IMR-90 (cell line): ENCODE measurements around the gene ATP1A4. TPM values are rescaled to one million over a fixed set of nuclear protein-coding genes. Genes with fewer than 3 reads are reported as not detected.
A peak's percentile ranks its signal among the peaks of the same experiment; 100 is the strongest.

ENCODE experiments used
- ATAC-seq: fragments of 200-7000 bp; cut with Tn5 transposase; 2 replicates; pipeline ENCODE4 v1.9.1; 2020; ENCODE audit warnings: low read depth, mild to moderate bottlenecking, moderate library complexity
- BruUV-seq: library from RNA; stranded (reverse); fragments of 400-500 nt; replicated peaks from 2 replicates; lab custom pipeline; 2021; lab: Mats Ljungman, UMichigan
- CTCF ChIA-PET: fragments of 300-600 bp; formaldehyde crosslinking; extraction: SDS; loops from one replicate; lab custom pipeline; 2021; ENCODE audit warnings: antibody characterized with exemption; lab: Yijun Ruan, JAX
- POLR2A ChIA-PET: fragments of 300-600 bp; sonication (Branson Sonifier 250); formaldehyde crosslinking; loops from one replicate; lab custom pipeline; 2022; ENCODE audit warnings: antibody characterized with exemption; ENCODE audit not compliant: unreplicated experiment; lab: Charles Lee
- DNase-seq: peaks from one replicate; pipeline ENCODE4 v3.0.0; 2013
- H2AFZ ChIP-seq: replicated peaks from 2 replicates; pipeline ENCODE3; 2013; ENCODE audit warnings: low read length, mild to moderate bottlenecking; ENCODE audit not compliant: poor library complexity
- H2AK5ac ChIP-seq: 2 replicates; pipeline ENCODE4 v1.6.1; 2013; ENCODE audit warnings: low read depth, low read length, inconsistent platforms
- H2AK9ac ChIP-seq: replicated peaks from 2 replicates; pipeline ENCODE3; 2013; ENCODE audit warnings: mild to moderate bottlenecking, low read depth, low read length, moderate library complexity; ENCODE audit not compliant: poor library complexity
- H2BK120ac ChIP-seq: 2 replicates; pipeline ENCODE4 v1.6.1; 2013; ENCODE audit warnings: low read depth, low read length, inconsistent platforms
- H2BK15ac ChIP-seq: 3 replicates; pipeline ENCODE4 v1.6.1; 2013; ENCODE audit warnings: low read depth, low read length, inconsistent platforms
- H2BK20ac ChIP-seq: 2 replicates; pipeline ENCODE4 v1.6.1; 2013; ENCODE audit warnings: low read depth, mild to moderate bottlenecking, inconsistent platforms, low read length, moderate library complexity
- H2BK5ac ChIP-seq: 2 replicates; pipeline ENCODE4 v1.6.1; 2013; ENCODE audit warnings: mild to moderate bottlenecking, low read depth, low read length, inconsistent platforms; ENCODE audit not compliant: poor library complexity, severe bottlenecking
- H3K14ac ChIP-seq: replicated peaks from 2 replicates; pipeline ENCODE4 v1.6.1; 2013; ENCODE audit warnings: low read depth, low read length, inconsistent platforms
- H3K18ac ChIP-seq: 2 replicates; pipeline ENCODE4 v1.6.1; 2013; ENCODE audit warnings: low read depth, low read length, control low read depth
- H3K23ac ChIP-seq: 2 replicates; pipeline ENCODE4 v1.6.1; 2013; ENCODE audit warnings: low read depth, low read length, inconsistent platforms
- H3K27ac ChIP-seq: 2 replicates; pipeline ENCODE4 v1.5.1; 2013; ENCODE audit warnings: mild to moderate bottlenecking, control low read depth, low read length; ENCODE audit not compliant: insufficient read depth
- H3K27me3 ChIP-seq: 2 replicates; pipeline ENCODE4 v1.6.1; 2013; ENCODE audit warnings: low read length; ENCODE audit not compliant: control insufficient read depth, insufficient read depth
- H3K36me3 ChIP-seq: 2 replicates; pipeline ENCODE4 v1.6.1; 2013; ENCODE audit warnings: low read length, mixed read lengths; ENCODE audit not compliant: control insufficient read depth, insufficient read depth
- H3K4ac ChIP-seq: 2 replicates; pipeline ENCODE4 v1.6.1; 2013; ENCODE audit warnings: low read depth, low read length, inconsistent platforms
- H3K4me1 ChIP-seq: 2 replicates; pipeline ENCODE4 v1.6.1; 2013; ENCODE audit warnings: low read length, mixed read lengths; ENCODE audit not compliant: control insufficient read depth, insufficient read depth
- H3K4me2 ChIP-seq: 2 replicates; pipeline ENCODE4 v1.6.1; 2013; ENCODE audit warnings: low read depth, mild to moderate bottlenecking, control low read depth, low read length, moderate library complexity
- H3K4me3 ChIP-seq: 2 replicates; pipeline ENCODE4 v1.5.1; 2013; ENCODE audit warnings: low read depth, mild to moderate bottlenecking, control low read depth, low read length, moderate library complexity; ENCODE audit not compliant: insufficient read depth
- H3K56ac ChIP-seq: 2 replicates; pipeline ENCODE4 v1.6.1; 2013; ENCODE audit warnings: low read length, inconsistent platforms; ENCODE audit not compliant: insufficient read depth; ENCODE audit errors: extremely low read depth
- H3K79me1 ChIP-seq, 2 experiments: 2 replicates each; pipeline ENCODE4 v1.6.1; 2013; ENCODE audit warnings: low read length in 2 of 2, inconsistent platforms in 1 of 2, low read depth in 1 of 2
- H3K9ac ChIP-seq: 2 replicates; pipeline ENCODE4 v1.6.1; 2013; ENCODE audit warnings: low read depth, low read length, control low read depth
- H3K9me1 ChIP-seq: 2 replicates; pipeline ENCODE4 v1.6.1; 2013; ENCODE audit warnings: low read length, inconsistent platforms; ENCODE audit not compliant: insufficient read depth
- H3K9me3 ChIP-seq: 2 replicates; pipeline ENCODE4 v1.6.1; 2013; ENCODE audit warnings: low read length; ENCODE audit not compliant: control insufficient read depth, insufficient read depth
- H4K20me1 ChIP-seq: 2 replicates; pipeline ENCODE4 v1.6.1; 2013; ENCODE audit warnings: low read length, inconsistent platforms; ENCODE audit not compliant: insufficient read depth
- H4K5ac ChIP-seq: 2 replicates; pipeline ENCODE4 v1.6.1; 2013; ENCODE audit warnings: mild to moderate bottlenecking, low read depth, low read length, control low read depth
- H4K8ac ChIP-seq, 2 experiments: 2 replicates each; pipeline ENCODE4 v1.6.1; 2013; ENCODE audit warnings: low read depth in 2 of 2, low read length in 2 of 2, control low read depth in 1 of 2, inconsistent platforms in 1 of 2
- H4K91ac ChIP-seq: 2 replicates; pipeline ENCODE4 v1.6.1; 2013; ENCODE audit warnings: low read depth, low read length, inconsistent platforms; ENCODE audit not compliant: insufficient read depth
- CEBPB ChIP-seq: IDR thresholded peaks from 2 replicates; pipeline ENCODE4 v1.6.1; 2012; ENCODE audit warnings: low read depth, low read length, improper control_type of control experiment
- CHD1 ChIP-seq: IDR thresholded peaks from 2 replicates; pipeline ENCODE4 v1.6.1; 2012; ENCODE audit warnings: low read depth, low read length, improper control_type of control experiment
- FOS ChIP-seq: fragments of 150-350 bp; IDR thresholded peaks from 2 replicates; pipeline ENCODE4 v1.6.1; 2016; ENCODE audit warnings: low read depth, low read length
- MAZ ChIP-seq: IDR thresholded peaks from 2 replicates; pipeline ENCODE4 v1.6.1; 2012; ENCODE audit warnings: low read depth, mild to moderate bottlenecking, low read length, improper control_type of control experiment, moderate library complexity, borderline replicate concordance
- MXI1 ChIP-seq: IDR thresholded peaks from 2 replicates; pipeline ENCODE4 v1.6.1; 2012; ENCODE audit warnings: low read depth, mild to moderate bottlenecking, low read length, moderate library complexity, borderline replicate concordance
- NFE2L2 ChIP-seq: fragments of 150-350 bp; IDR thresholded peaks from 2 replicates; pipeline ENCODE4 v1.6.1; 2016; ENCODE audit warnings: low read depth, mild to moderate bottlenecking, low read length
- RAD21 ChIP-seq: IDR thresholded peaks from 2 replicates; pipeline ENCODE4 v1.6.1; 2012; ENCODE audit warnings: low read length, improper control_type of control experiment
- RFX5 ChIP-seq: IDR thresholded peaks from 2 replicates; pipeline ENCODE4 v1.8.0; 2012; ENCODE audit warnings: low read depth, mild to moderate bottlenecking, low read length, moderate library complexity
- SMC3 ChIP-seq: fragments of 150-350 bp; IDR thresholded peaks from 2 replicates; pipeline ENCODE4 v1.6.1; 2016; ENCODE audit warnings: low read depth, mild to moderate bottlenecking, antibody characterized with exemption, low read length, moderate library complexity
- dilution Hi-C: fragments of 300-500 bp; cut with HindIII; formaldehyde crosslinking; loops from one replicate; pipeline ENCODE4 v1.14.3; 2018; ENCODE audit warnings: low sequenced_read_pairs; ENCODE audit not compliant: unreplicated experiment
- in situ Hi-C: fragments of 300-500 bp; cut with MboI; formaldehyde crosslinking; loops from 3 replicates; pipeline ENCODE4 v1.14.3; 2019; ENCODE audit warnings: low sequenced_read_pairs, inconsistent platforms, mixed read lengths
- intact Hi-C: fragments of 100-400 bp; cut with micrococcal nuclease; formaldehyde crosslinking; loops from 2 replicates; pipeline ENCODE4 v1.10.0; 2022
- polyA plus RNA-seq, 3 experiments: library from polyadenylated mRNA; depleted of rRNA; stranded (reverse); fragments of >200 nt; gene quantifications; 2 replicates each; pipeline ENCODE4 v1.2.3, GENCODE V29; 2012; ENCODE audit warnings: low replicate concordance in 1 of 3
- total RNA-seq: library from RNA; depleted of rRNA; stranded (reverse); fragments of >200 nt; gene quantifications from 2 replicates; pipeline ENCODE4 v1.2.3, GENCODE V29; 2012

Gene ATP1A4
- total and polyA plus RNA-seq, 2 of the 4 experiments (the other 2 are of a cell fraction), result not detected

DNA sequence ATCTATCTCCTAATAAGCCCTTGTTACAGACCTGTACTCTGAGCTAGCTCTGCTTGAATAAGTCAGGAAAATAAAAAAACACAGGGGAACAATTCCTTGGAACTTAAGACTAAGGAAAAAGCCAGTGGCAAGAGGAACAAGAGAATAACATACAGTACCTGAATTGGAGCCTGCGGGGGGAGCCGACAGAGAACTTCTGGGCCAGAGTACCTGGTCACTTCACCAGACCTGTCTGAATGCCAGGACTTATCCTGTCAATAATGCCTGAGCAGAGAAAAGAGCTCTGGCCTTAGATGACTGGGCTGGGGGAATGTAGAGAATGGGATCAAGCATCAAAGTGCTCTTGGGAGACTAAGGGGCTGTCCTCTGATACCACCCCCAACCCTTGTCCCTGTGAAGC, 68.9 kb downstream of the ATP1A4 start (continued):
- TF ChIP-seq NFE2L2, result no peak
- TF ChIP-seq MAZ, result no peak
- TF ChIP-seq RAD21, result no peak

DNA sequence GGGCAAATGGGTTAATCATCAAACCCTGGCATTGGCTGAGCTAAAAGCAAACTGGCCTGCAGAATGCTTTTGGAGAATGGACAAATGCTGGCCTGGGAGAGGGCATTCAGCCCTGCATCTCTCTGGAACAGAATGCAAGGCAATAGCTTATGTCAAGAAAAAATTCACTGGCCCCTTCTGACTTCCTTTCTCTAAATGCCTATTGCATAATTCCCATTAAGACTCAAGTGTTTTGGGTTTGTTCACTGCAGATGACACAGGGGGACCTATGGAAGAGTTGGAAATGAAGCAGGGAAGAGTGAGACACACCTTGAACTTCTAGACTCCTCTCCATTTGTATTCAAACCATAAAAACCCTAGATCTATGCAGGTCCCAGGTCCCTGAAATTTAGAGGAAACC, 69.7 kb downstream of the ATP1A4 start:
- H4K5ac ChIP-seq, result no peak overlapping the region
- no TSS peak for BruUV-seq
- H2AFZ ChIP-seq, result no peak overlapping the region
- TF ChIP-seq SMC3, result no peak
- peak; percentile 42; the same call in 1 of the 2 replicates for TF ChIP-seq CEBPB
- TF ChIP-seq CHD1, result no peak
- no peak for TF ChIP-seq RFX5
- no peak for TF ChIP-seq FOS
- TF ChIP-seq MXI1, result no peak
- TF ChIP-seq NFE2L2, result no peak
- no peak for TF ChIP-seq MAZ
- H3K23ac ChIP-seq, result no peak overlapping the region
- no peak overlapping the region for H3K4me2 ChIP-seq
- no peak overlapping the region for H3K56ac ChIP-seq
- peaks cover 21% of the 10 kb centered on the region for H3K4me1 ChIP-seq
- dilution Hi-C loops (no loop called here), in situ Hi-C loops (no loop called here), intact Hi-C loops (no loop called here)
- H2BK20ac ChIP-seq, result no peak overlapping the region
- no peak overlapping the region for H4K8ac ChIP-seq
- no peak overlapping the region for H2BK5ac ChIP-seq
- H3K4me3 ChIP-seq, result no peak overlapping the region
- H3K79me1 ChIP-seq, result peaks cover 0 to 12% of the 10 kb centered on the region in 2 experiments; a peak in 2 of 4 replicates
- H3K4ac ChIP-seq, result no peak overlapping the region
- no peaks in the 10 kb centered on the region for H3K9me3 ChIP-seq
- no peak overlapping the region for H2AK9ac ChIP-seq
- peaks cover 6% of the 10 kb centered on the region for H3K9me1 ChIP-seq
- H3K27me3 ChIP-seq, result no peaks in the 10 kb centered on the region
- H3K14ac ChIP-seq, result no peak overlapping the region
- no peak overlapping the region for H3K27ac ChIP-seq
- H2BK120ac ChIP-seq, result no peak overlapping the region
- peaks cover 63% of the 10 kb centered on the region for H3K36me3 ChIP-seq
- H2BK15ac ChIP-seq, result no peak overlapping the region
- POLR2A ChIA-PET, result no interaction called here
- CTCF ChIA-PET, result interaction anchor here (1.0 to 5.2 kb wide), 4 partner anchors 29 to 120 kb away, joined by 3 to 63 read pairs (median 4); no protein-coding TSS in a partner anchor
- no peak overlapping the region for H2AK5ac ChIP-seq
- H4K20me1 ChIP-seq, result peaks cover 28% of the 10 kb centered on the region
- no peak overlapping the region for H4K91ac ChIP-seq
- DNase-seq (no peak), ATAC-seq (no peak)
- no peak overlapping the region for H3K9ac ChIP-seq
- no peak overlapping the region for H3K18ac ChIP-seq
